ENCODE results near the gene BLOC1S5. TPM values are rescaled to one million over a fixed set of nuclear protein-coding genes. Genes with fewer than 3 reads are reported as not detected.

The BLOC1S5 gene
- total and polyA plus RNA-seq, 2 of the 8 experiments (the other 6 are each of a cell fraction or from before 2014, with no cell fraction given), result 3.4 to 17.2 TPM

DNA sequence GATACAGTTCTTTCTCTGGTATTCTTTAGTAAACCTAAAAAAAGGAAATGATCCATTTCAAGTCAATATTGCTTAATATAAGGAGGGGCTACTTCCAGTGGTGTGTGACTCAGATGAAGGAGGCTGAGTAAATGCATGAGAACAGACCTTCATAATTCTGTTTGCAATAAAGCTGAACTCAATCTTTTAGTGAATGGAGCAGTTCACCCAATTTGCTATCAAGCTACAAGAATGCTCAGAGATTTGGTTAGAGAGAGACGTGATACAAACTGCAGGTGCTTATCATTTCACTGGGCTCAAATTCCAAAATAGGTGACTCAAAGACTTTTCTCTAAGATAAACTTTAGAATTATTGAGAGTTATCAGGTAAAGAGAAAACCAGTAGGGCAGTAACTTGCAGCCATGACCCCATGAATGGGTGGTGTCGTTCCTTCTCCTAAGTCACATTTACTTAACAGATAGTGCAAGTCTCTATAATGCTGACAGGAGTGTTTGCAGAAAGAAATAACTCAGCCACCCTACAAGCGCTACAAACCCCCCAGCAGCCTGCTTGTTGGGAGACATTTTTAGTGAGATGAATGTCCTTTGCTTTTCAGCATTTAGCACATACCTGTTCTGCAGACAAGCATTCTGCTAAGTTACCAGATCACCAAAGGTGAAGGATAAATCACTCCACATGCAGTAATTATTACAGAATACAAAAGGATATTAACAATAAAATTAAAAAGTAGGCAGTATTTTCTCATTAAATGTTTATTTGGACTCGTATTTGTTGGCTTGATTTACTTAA, 16.4 kb upstream of the BLOC1S5 start:
- Histone ChIP-seq H2BK5ac (ENCODE audit: low read depth, low read length) (no peak overlapping the region), H2AFZ (ENCODE audit: low read length) (no peak overlapping the region), H3K79me1 (ENCODE audit: low read depth, low read length) (no peaks in the 10 kb centered on the region), H4K5ac (ENCODE audit: insufficient read length, low read depth, low read length) (no peak overlapping the region), H3K23me2 (ENCODE audit: low read depth, low read length) (no peaks in the 10 kb centered on the region), H3K9ac (replicated peaks in 1 of 4; ENCODE audit: extremely low read depth in 1 of 4, low read depth in 3 of 4, low read length in 3 of 4) (no peak overlapping the region), H2AK5ac (ENCODE audit: low read depth, low read length) (no peak overlapping the region), H3K4me2 (ENCODE audit: insufficient read depth in 1 of 2, low read depth in 2 of 2, low read length in 2 of 2) (no peak overlapping the region), H3K79me2 (ENCODE audit: control insufficient read depth in 1 of 2, insufficient read depth in 2 of 2, low read length in 2 of 2) (peaks cover 0 to 28% of the 10 kb centered on the region in 2 experiments; a peak in 2 of 4 replicates), H4K20me1 (replicated peaks in 1 of 2; ENCODE audit: control insufficient read depth in 1 of 2, insufficient read depth in 2 of 2, low read length in 2 of 2) (peaks cover 2 to 4% of the 10 kb centered on the region in 2 experiments), H4K8ac (ENCODE audit: extremely low read depth, insufficient read depth, low read length) (no peak overlapping the region), H2BK12ac (ENCODE audit: low read depth, low read length) (no peak overlapping the region), H4K91ac (replicated peaks; ENCODE audit: insufficient read length, low read length) (no peak overlapping the region), H3K14ac (ENCODE audit: insufficient read length) (no peak overlapping the region), H3K18ac (ENCODE audit: extremely low read depth, low read length) (no peak overlapping the region), H3K9me3 (ENCODE audit: insufficient read depth in 2 of 2, low read depth in 1 of 2, low read length in 1 of 2) (no peaks in the 10 kb centered on the region), H3K4ac (replicated peaks; ENCODE audit: insufficient read length, low read depth, low read length) (no peak overlapping the region), H2BK15ac (ENCODE audit: low read length) (no peak overlapping the region), H3K56ac (replicated peaks; ENCODE audit: insufficient read length, low read depth, low read length) (no peak overlapping the region), H3K4me1 (replicated peaks in 1 of 4; ENCODE audit: control insufficient read depth in 3 of 4, insufficient read depth in 4 of 4, low read length in 3 of 4) (no peaks in the 10 kb centered on the region), H2BK120ac (replicated peaks; ENCODE audit: low read depth, low read length) (no peak overlapping the region), H3K27me3 (replicated peaks in 1 of 4; ENCODE audit: control insufficient read depth in 3 of 4, extremely low read depth in 1 of 4, insufficient read depth in 3 of 4, low read length in 3 of 4) (no peaks in the 10 kb centered on the region), H3K27ac (ENCODE audit: low read depth, low read length) (no peak overlapping the region), H3K36me3 (ENCODE audit: control insufficient read depth in 2 of 4, insufficient read depth in 4 of 4, low read length in 3 of 4) (peaks cover 0 to 38% (median 11%) of the 10 kb centered on the region in 4 experiments; a peak in 4 of 8 replicates), H3K23ac (ENCODE audit: insufficient read length) (no peak overlapping the region), H2BK20ac (ENCODE audit: low read length) (no peak overlapping the region), H3K4me3 (ENCODE audit: extremely low read depth in 1 of 4, insufficient read depth in 2 of 4, low read depth in 3 of 4, low read length in 4 of 4) (no peak overlapping the region)
- DNase-seq (ENCODE audit: low read depth in 1 of 2, low spot score in 2 of 2) (no peak), FAIRE-seq (no peak)
- ChIA-PET CTCF (ENCODE audit: partially characterized antibody) (interaction anchor here (2.6 kb wide), 1 partner anchor 9 kb away, joined by 6 read pairs; no protein-coding TSS in a partner anchor), POLR2A (ENCODE audit: partially characterized antibody) (interaction anchor here (1.0 to 1.8 kb wide), 4 partner anchors 12 to 22 kb away, joined by 3 to 6 read pairs (median 4); partner anchors contain the start of genes BLOC1S5 and EEF1E1)
- 91% methylated on average over 4 of the region's 4 CpGs; no CpG with 5 or more reads in 1 of the 2 experiments for WGBS, 2 experiments (ENCODE audit: extremely low coverage in 1 of 2, insufficient coverage in 1 of 2, insufficient read length in 1 of 2, insufficient replicate concordance in 2 of 2, low coverage in 1 of 2, low lambda C conversion rate in 2 of 2, missing lambda C conversion rate in 1 of 2)
- TF ChIP-seq SP2 (IDR thresholded peaks at IDR 0.05; ENCODE audit: low read length) (no peak), CREB1 (IDR thresholded peaks at IDR 0.05) (no peak), CHD1 (IDR thresholded peaks at IDR 0.05; ENCODE audit: low read depth, low read length) (no peak), FOSL1 (IDR thresholded peaks at IDR 0.05; ENCODE audit: insufficient read depth, low read depth, low read length) (no peak), CTBP2 (IDR thresholded peaks at IDR 0.05; ENCODE audit: borderline replicate concordance, insufficient read depth, insufficient read length, low read length) (no peak), EP300 (IDR thresholded peaks at IDR 0.05; ENCODE audit: borderline replicate concordance in 1 of 2, low read depth in 2 of 2, low read length in 2 of 2) (no peak), GTF2F1 (IDR thresholded peaks at IDR 0.05; ENCODE audit: borderline replicate concordance, low read depth, low read length) (no peak), MAFK (IDR thresholded peaks at IDR 0.05; ENCODE audit: low read depth, low read length) (no peak), KDM5A (IDR thresholded peaks at IDR 0.05; ENCODE audit: low read length) (no peak), ASH2L (IDR thresholded peaks at IDR 0.05; ENCODE audit: low read length) (no peak), RFX5 (IDR thresholded peaks at IDR 0.05; ENCODE audit: borderline replicate concordance, low read depth, low read length) (no peak)
- TF ChIP-seq, protein P1, sequence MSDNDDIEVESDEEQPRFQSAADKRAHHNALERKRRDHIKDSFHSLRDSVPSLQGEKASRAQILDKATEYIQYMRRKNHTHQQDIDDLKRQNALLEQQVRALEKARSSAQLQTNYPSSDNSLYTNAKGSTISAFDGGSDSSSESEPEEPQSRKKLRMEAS (IDR thresholded peaks at IDR 0.05), result no peak
